ENCODE results near the gene HNRNPUL1.
A peak's percentile ranks its signal among the peaks of the same experiment; 100 is the strongest.

Gene HNRNPUL1

GRCh38 chr19:41311072-41311471 is 46.9 kb downstream of the HNRNPUL1 start:
- TF ChIP-seq SIN3A (IDR thresholded peaks at IDR 0.05; ENCODE audit: borderline replicate concordance, insufficient read depth, low read length) (no peak), FOXP2 (optimal IDR thresholded peaks at IDR 0.05; ENCODE audit: borderline replicate concordance, extremely low read depth, extremely low read length, insufficient read depth) (no peak), POLR2AphosphoS5 (IDR thresholded peaks at IDR 0.05; ENCODE audit: low read depth, low read length) (no peak), REST (IDR thresholded peaks at IDR 0.05; ENCODE audit: insufficient read depth in 1 of 2, low read depth in 2 of 2, low read length in 2 of 2) (no peak), TAF1 (IDR thresholded peaks at IDR 0.05; ENCODE audit: borderline replicate concordance, insufficient read depth, low read length) (no peak)

- TF ChIP-seq POLR2AphosphoS5 (IDR thresholded peaks at IDR 0.05; ENCODE audit: low read depth, low read length) (no peak), FOXP2 (optimal IDR thresholded peaks at IDR 0.05; ENCODE audit: borderline replicate concordance, extremely low read depth, extremely low read length, insufficient read depth) (no peak), SIN3A (IDR thresholded peaks at IDR 0.05; ENCODE audit: borderline replicate concordance, insufficient read depth, low read length) (no peak), TAF1 (IDR thresholded peaks at IDR 0.05; ENCODE audit: borderline replicate concordance, insufficient read depth, low read length) (no peak), REST (IDR thresholded peaks at IDR 0.05; ENCODE audit: insufficient read depth in 1 of 2, low read depth in 2 of 2, low read length in 2 of 2) (no peak)
Measured at GRCh38 chr19:41311613-41312012, 47.4 kb downstream of the HNRNPUL1 start.

GRCh38 chr19:41316306-41316920 is 52.2 kb downstream of the HNRNPUL1 start:
- TF ChIP-seq SIN3A (IDR thresholded peaks at IDR 0.05; ENCODE audit: borderline replicate concordance, insufficient read depth, low read length) (no peak), POLR2AphosphoS5 (IDR thresholded peaks at IDR 0.05; ENCODE audit: low read depth, low read length) (no peak), TAF1 (IDR thresholded peaks at IDR 0.05; ENCODE audit: borderline replicate concordance, insufficient read depth, low read length) (no peak), FOXP2 (optimal IDR thresholded peaks at IDR 0.05; ENCODE audit: borderline replicate concordance, extremely low read depth, extremely low read length, insufficient read depth) (no peak), REST (IDR thresholded peaks at IDR 0.05; ENCODE audit: insufficient read depth in 1 of 2, low read depth in 2 of 2, low read length in 2 of 2) (no peak)

- TF ChIP-seq REST (IDR thresholded peaks at IDR 0.05; ENCODE audit: insufficient read depth in 1 of 2, low read depth in 2 of 2, low read length in 2 of 2) = no peak
- peak; percentile 34; the same call in 1 of the 2 replicates for TF ChIP-seq POLR2AphosphoS5 (IDR thresholded peaks at IDR 0.05; ENCODE audit: low read depth, low read length)
- TF ChIP-seq SIN3A (IDR thresholded peaks at IDR 0.05; ENCODE audit: borderline replicate concordance, insufficient read depth, low read length) = no peak
Measured at GRCh38 chr19:41318696-41319499, 54.7 kb downstream of the HNRNPUL1 start.
